HG03045 (cell line): ENCODE results near the gene TIMM8A.
"Not testable (repeated sequence)": the region's sequence is repeated elsewhere in the genome, so short reads cannot be mapped to it uniquely, and the experiment has no call there.

Source experiments
- ATAC-seq: cut with Tn5 transposase; IDR thresholded peaks from one replicate; pipeline ENCODE4 v1.9.1; 2021; ENCODE audit warnings: mild to moderate bottlenecking, moderate library complexity; ENCODE audit not compliant: unreplicated experiment

Gene TIMM8A

DNA sequence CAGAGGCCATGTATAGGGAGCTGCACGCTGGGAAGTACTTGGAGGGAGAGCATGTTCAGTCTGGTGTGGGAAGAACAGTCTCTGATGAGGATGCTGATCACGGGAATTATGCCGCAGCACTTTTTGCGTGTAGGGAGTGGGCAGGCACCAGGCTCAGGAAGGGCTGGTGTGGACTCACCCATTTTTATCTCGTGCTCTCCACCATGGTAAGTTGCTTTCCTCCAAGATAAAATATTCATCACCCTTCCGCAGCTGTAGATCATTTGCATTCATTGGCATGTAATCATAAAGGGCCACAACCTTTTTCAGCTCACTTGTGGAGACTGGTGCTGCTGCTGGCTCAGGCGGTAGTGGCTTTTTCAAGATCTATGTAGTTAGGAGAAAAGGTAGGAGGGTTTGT lies 11.8 kb upstream of the TIMM8A start:
- ATAC-seq = no peak

GRCh38 chrX:101359966-101360365 lies 11.4 kb upstream of the TIMM8A start:
- ATAC-seq = no peak

DNA sequence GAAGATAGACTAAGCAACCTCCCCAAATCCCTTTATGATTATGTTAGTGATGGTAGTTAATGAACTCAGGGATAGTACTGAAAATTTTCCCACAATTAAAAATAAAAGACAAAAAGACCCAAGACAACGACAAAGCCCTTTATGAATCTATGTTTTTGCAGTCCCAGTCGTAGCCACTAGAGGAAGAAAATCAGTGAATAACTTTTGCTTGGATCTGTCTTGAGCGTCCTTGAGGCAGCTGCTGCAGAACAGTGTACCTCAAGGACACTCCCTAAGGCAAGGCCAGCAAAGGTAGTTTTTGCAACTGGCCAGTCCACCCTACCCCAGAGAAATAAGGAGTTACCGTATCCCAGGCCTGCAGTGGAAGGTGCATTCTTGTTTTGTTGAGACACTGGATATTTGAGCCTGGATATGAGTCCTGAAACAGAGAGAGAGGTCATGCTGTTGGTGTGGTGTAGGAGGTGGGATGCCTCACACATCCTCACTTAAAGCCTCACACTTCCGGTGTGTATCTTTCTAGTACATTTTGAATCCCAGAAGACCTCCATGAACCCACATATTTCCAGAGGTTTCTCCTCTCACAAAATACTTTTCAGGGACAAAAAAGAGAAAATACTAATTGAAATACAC lies 8.7 kb upstream of the TIMM8A start:
- no peak for ATAC-seq

GRCh38 chrX:101349193-101349562 lies 636 bp upstream of the TIMM8A start:
- no peak for ATAC-seq

GRCh38 chrX:101347859-101348451 lies 587 bp downstream of the TIMM8A start:
- ATAC-seq = no peak

DNA sequence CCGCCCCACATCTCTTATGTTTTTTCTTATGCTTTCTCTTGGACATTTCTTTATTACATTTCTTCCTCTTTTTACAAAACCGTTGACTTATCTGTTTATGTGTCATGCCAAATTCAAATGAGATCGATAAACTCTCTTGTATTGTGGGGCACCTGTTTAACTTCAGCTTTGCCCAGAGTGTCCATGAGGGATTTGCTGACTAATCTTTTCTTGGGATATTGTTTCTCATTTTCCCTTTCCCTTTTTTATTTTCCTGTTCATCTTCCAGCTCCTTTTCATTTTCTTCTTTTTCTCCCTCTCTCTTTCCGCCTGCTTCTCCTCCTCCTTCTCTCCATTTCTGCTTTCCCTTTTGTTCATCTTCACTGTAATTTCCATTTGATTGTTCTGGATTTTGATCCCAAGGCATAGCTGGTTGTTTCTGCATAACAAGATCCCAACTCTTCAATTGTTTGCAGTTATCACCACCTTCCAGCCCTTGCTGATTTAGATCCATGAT lies 10.7 kb downstream of the TIMM8A start:
- no peak for ATAC-seq

DNA sequence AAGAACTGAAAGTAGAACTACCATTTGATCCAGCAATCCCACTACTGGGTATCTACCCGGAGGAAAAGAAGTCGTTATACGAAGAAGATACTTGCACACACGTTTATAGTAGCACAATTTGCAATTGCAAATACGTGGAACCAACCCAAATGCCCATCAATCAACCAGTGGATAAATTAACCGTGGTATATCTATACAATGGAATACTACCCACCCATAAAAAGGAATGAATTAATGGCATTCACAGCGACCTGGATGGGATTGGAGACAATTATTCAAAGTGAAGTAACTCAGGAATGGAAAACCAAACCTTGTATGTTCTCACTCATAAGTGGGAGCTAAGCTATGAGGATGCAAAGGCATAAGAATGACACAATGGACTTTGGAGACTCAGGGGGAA lies 14.2 kb downstream of the TIMM8A start:
- ATAC-seq = not testable (repeated sequence)

GRCh38 chrX:101326600-101326999 lies 21.9 kb downstream of the TIMM8A start:
- not testable (repeated sequence) for ATAC-seq

DNA sequence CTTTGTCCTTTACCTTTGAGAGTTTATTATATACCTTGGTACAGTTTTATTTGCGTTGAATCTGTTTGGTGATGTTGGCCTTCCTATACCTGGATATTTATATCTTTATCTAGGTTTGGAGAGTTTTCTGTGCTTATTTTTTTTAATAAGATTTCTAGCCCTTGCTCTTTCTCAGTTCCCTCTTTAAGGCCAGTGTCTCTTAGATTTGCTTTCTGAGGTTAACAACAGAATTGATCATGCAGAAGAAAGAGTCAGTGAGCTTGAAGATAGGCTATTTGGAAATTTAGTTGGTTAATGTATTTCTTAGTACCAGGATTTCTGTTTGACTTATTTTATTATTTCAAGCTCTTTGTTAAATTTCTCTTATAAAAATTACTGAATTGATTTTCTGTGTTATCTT lies 44.8 kb downstream of the TIMM8A start:
- no peak for ATAC-seq
